ENCODE measurements around the gene AKR1A1. TPM values are rescaled to one million over a fixed set of nuclear protein-coding genes. Genes with fewer than 3 reads are reported as not detected.

Gene AKR1A1
- total RNA-seq, 1 donor from 2014 or later = 232 TPM

DNA sequence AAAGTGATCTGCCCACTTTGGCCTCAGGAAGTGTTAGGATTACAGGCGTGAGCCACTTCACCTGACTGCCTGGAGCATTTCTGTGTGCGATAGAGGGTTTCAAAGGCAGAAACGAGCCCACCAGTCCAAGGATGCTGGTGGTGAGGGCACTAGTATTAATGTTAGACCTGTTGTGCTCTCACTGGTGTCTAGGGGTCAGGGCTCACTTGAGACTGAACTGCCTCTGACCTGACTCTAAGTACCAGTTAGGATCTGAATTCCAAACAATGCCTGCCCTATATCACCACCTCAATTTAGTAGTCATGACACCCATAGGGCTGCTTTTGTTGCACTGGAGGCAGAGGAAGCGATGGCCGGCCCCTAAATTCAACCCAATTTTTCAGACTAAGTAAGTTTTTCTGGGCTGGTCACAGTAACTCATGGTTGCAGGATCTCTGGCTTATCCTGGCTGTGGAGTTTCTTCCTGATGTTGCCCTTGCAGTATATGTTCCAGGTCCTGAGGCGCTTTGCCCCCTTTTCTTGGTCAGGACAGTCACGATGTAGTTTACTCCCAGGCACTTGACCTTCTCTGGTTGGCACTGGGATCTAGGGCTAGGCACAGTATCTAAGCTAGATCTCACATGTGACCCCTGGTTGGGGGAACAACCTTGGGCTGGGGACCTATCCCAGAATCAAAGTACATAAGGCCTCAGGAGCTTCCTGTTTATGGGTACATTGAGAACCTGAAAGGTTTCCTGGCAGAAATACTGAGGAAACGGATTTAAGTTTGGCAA, 68.7 kb downstream of the AKR1A1 start:
- peak; percentile 39 for DNase-seq

Other genes with a start within 250 kb of the AKR1A1 start
- 0.85 and 4.6 TPM in 2 replicates for gene HPDL, start 223.9 kb upstream of the AKR1A1 start, total RNA-seq
- 21.6 and 34.7 TPM in 2 replicates for gene TOE1, start 210.7 kb upstream of the AKR1A1 start, total RNA-seq
- 18.0 and 18.9 TPM in 2 replicates for gene MUTYH, start 210.4 kb upstream of the AKR1A1 start, total RNA-seq
- 6.7 and 7.7 TPM in 2 replicates for gene TESK2, start 59.7 kb upstream of the AKR1A1 start, total RNA-seq
- 0.23 and 1.0 TPM in 2 replicates for gene CCDC163, start 50.8 kb upstream of the AKR1A1 start, total RNA-seq
- gene MMACHC, start 50.5 kb upstream of the AKR1A1 start, total RNA-seq = 0.51 and 1.4 TPM in 2 replicates
- 698 and 775 TPM in 2 replicates for gene PRDX1, start 28.9 kb upstream of the AKR1A1 start, total RNA-seq
- 88.2 and 114 TPM in 2 replicates for gene NASP, start 33.2 kb downstream of the AKR1A1 start, total RNA-seq
- 1.2 and 1.6 TPM in 2 replicates for gene CCDC17, start 73.2 kb downstream of the AKR1A1 start, total RNA-seq
- 120 and 145 TPM in 2 replicates for gene GPBP1L1, start 135.7 kb downstream of the AKR1A1 start, total RNA-seq
- 11.9 and 20.5 TPM in 2 replicates for gene TMEM69, start 137.4 kb downstream of the AKR1A1 start, total RNA-seq
- 6.6 and 8.4 TPM in 2 replicates for gene IPP, start 199.8 kb downstream of the AKR1A1 start, total RNA-seq

Data from dermis blood vessel endothelial cell (primary cell).